NCI-H526 treated with DMSO at 0.1 percent for 48 hours (cell line): ENCODE measurements around the gene SF3A2.
"Not testable (repeated sequence)": the region's sequence is repeated elsewhere in the genome, so short reads cannot be mapped to it uniquely, and the experiment has no call there.

Experiments used
- DNase-seq: peaks from one replicate; lab custom pipeline; 2025; lab: John Stamatoyannopoulos, UW

The SF3A2 gene

DNA sequence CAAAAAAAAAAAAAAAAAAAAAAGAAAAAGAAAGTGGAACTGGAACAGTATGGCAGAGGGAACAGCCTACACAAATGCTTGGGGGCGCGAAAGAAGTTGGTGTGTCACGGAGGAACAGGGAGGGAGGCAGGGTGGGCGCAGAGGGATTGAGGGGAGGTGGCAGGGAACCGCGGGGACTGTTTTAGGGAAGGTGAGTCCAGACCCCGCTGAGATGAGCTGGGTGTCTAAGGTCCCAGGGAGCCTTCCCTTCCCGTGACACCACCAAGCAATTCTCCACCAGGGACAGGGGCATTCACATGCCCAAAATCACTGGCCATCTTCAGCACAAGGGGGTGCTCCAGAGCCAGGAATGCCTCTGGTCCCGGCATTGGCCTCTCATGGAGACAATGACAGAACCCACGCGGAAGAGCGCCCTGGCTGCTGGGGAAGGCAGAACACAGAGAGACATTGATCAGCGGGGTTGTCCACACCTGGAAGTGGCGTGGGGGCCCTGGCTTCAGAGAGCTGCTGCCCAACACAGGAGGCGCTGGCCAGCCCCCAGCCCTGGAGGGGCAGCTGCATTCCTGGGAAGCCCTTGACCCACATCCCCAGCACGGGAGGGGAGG lies 38.4 kb downstream of the SF3A2 start:
- DNase-seq: no peak

GRCh38 chr19:2275588-2276428 lies 39.2 kb downstream of the SF3A2 start:
- DNase-seq: no peak

GRCh38 chr19:2276429-2276986 lies 39.9 kb downstream of the SF3A2 start:
- DNase-seq: no peak

DNA sequence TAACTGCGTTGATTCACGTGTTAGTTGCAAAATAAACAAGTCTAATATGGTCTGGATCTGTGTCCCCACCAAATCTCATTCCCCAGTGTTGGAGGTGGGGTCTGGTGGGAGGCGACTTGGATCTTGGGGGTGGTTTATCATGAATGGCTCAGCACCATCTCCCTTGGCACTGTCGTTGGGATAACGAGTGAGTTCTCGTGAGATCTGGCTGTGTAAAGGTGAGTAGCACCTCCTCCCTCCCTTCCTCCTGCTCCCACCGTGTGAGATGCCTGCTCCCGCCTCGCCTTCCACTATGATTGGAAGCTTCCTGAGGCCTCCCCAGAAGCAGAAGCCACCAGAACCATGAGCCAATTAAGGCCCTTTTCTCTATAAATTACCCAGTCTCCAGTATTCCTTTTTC lies 40.5 kb downstream of the SF3A2 start:
- DNase-seq: no peak

DNA sequence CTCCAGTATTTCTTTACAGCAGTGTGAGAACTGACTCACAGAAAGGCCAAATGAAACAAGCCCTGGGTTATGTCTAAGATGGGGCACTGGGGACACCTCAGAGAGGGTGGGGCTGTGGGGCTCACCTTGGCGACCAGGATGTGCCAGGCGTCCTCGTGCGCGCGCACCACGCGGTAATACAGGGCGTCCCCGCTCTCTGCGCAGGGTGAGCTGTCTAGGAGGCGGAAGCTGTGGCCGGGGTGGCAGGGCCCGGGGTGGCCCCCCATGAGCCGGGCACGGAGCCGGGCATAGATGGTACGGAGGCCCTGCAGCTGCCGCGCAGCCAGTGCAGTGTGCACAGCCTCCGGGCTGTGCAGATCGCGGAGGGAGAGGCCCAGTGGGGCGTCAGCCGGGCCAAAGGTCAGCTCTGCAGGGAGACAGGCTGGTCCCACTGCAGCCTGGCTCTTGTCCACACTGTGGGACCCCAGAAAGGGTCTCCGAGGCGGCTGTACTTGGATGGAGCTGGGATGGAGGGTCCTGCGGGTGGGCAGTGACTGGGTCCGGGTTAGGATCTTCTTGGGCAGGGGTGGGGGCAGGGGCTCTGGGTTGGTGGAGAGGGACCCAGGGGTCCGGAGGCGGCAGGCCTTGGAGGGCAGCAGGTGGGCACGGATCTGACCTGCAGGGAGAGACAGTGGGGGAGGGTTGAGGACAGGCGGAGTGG lies 42.0 kb downstream of the SF3A2 start:
- no peak for DNase-seq

GRCh38 chr19:2280633-2281264 lies 44.1 kb downstream of the SF3A2 start:
- no peak for DNase-seq

GRCh38 chr19:2281265-2282061 lies 44.8 kb downstream of the SF3A2 start:
- not testable (repeated sequence) for DNase-seq

DNA sequence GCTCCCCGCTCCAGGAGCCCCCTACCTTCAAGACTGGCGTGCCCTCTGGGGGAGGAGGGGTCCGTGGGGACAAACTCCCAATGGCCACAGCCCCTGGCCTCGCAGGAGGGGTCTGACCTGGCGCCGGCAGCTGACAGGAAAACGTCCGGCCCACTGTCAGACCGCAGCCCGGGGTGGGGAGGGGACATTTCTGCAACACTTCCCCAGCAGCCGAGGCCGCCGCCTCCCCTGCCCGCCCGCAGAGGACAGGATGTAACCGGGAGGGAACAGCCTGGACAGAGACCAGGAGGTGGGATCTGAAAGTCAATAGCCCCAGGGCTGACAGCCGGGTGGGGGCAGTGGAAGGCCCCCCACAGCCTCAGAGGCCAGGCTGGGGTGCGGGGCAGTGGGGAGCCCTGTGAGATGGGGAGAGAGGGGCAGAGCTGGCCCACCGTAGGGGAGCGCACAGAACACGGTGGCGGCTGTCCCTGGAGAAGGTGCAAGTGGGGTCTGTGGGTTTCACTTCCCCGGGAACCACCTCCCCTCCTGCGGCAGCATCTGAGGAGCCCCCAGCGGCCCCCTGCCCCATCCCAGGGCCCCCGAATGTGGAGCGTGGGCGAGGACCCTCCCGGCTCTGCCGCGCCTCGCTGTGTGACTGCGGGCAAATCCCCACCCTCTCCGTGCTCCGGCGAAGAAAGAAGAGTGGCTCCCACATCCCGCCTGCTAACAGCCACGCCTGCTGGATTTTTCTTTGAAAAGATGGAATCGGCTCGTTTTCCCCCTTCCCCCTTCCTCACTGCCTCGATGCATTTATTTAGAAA lies 45.6 kb downstream of the SF3A2 start, which contains the start of gene PEAK3:
Gene PEAK3, minus strand, starts transcription at position 114 of the 800 bp plus-strand sequence. CDS start 1,244 bp downstream, outside the sequence.
- DNase-seq: no peak

- DNase-seq: no peak
These were observed 46.2 kb downstream of the SF3A2 start for GRCh38 chr19:2282862-2283237.

DNA sequence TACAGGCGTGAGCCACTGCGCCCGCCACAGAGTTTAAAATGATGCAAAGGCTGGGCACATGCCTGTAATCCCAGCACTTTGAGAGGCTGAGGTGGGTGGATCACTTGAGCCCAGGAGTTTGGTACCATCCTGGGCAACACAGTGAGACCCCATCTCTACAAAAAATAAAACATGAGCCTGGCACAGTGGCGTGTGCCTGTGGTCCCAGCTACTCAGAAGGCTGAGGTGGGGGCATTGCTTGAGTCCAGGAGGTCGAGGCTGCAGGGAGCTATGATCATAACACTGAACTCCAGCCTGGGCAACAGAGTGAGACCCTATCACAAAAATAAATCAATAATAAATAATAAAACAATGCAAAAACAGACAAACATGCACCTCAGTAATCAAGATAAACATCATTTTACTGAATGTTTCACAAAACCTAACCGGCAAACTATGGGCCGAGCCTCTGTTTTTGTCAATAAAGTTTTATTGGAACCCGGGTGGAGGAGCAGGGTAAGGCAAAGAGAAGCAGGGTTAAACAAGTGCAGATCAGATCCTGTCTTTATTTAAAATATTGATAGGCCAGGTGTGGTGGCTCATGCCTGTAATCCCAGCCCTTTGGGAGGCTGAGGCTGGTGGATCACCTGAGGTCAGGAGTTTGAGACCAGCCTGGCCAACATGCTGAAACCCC lies 47.3 kb downstream of the SF3A2 start:
- DNase-seq: no peak

GRCh38 chr19:2286402-2287140 lies 49.9 kb downstream of the SF3A2 start:
- no peak for DNase-seq

DNA sequence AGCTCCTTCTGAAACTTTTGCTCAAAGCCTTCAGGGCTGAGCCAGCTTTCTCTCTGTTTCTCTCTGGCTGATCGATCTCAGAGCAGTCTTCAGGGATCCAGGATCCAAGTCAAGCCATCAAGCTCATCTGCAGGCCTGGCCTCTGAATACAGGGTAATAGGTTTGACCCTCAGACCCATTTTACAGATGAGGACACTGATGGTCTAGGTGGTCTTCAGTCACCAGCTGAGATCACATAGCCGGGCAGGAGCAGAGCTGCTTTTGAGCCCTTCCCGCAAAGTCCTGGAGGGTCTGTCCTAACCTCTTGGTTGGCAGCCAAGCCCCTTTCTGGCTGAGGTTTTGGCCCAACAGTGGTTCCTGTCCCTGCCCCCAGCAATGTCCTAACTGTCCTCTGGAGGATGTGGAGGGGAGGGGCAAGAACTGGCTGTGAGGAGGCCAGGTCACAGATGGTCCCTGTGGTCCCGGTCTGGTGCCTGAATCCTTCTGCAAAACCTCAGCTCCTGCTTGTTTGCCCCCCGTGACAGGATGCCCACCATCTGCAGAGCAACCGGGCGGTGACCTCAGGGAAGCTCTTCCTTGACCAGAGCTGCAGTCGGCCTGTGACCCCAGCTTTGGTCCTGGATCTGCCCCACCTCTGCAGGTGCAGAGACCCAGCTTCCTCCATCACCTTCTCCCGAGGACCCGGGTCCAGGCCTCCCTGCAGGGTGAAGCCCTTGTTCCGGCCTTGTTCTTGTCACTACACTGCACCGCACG lies 51.1 kb downstream of the SF3A2 start:
- DNase-seq: no peak

- DNase-seq: peak; percentile 48
These were observed 51.8 kb downstream of the SF3A2 start for GRCh38 chr19:2288338-2288817.

GRCh38 chr19:2288818-2289713 lies 52.4 kb downstream of the SF3A2 start:
- no peak for DNase-seq

GRCh38 chr19:2289714-2290435 lies 53.3 kb downstream of the SF3A2 start:
- no peak for DNase-seq

- no peak for DNase-seq
These were observed 54.0 kb downstream of the SF3A2 start for GRCh38 chr19:2290441-2291184.
